Spleen (tissue), 7 donors: ENCODE measurements around the gene KIF16B.

Source experiments
- CTCF ChIP-seq, 11 experiments: fragments of 200-600 bp in 7 of 11; fragments of 450-650 bp in 4 of 11; sonication (generic) in 4 of 11; IDR thresholded peaks in 8 of 11; conservative IDR thresholded peaks in 3 of 11; 1 replicate in 7 of 11; 2 replicates in 4 of 11; pipeline versions ENCODE4 v1.4.0 to v1.8.0; 2016 to 2021; ENCODE audit warnings: antibody characterized with exemption in 11 of 11, inconsistent platforms in 4 of 11, mild to moderate bottlenecking in 1 of 11
- POLR2A ChIP-seq, 3 donors: fragments of 450-650 bp; IDR thresholded peaks; one replicate each; pipeline ENCODE4 v1.5.1; 2017; ENCODE audit warnings: antibody characterized with exemption in 3 of 3, mild to moderate bottlenecking in 1 of 3
- POLR2AphosphoS5 ChIP-seq, 3 donors: sonication (generic); formaldehyde crosslinking; IDR thresholded peaks; one replicate each; pipeline ENCODE4 v1.5.1; 2017; ENCODE audit warnings: antibody characterized with exemption in 3 of 3
- donor health status: DM: no; HTN: no; CAD: no; lungs with moderate emphysema.
- donor health status: DM: no; HTN: no; CAD: no.
- donor health status: DM: no; HTN: no; CAD: no.

GRCh38 chr20:16588241-16588640, 15.0 kb upstream of the KIF16B start:
- TF ChIP-seq CTCF (IDR thresholded peaks at IDR 0.05 in 8 of 11, conservative IDR thresholded peaks at IDR 0.05 in 3 of 11) (no peak), POLR2A (IDR thresholded peaks at IDR 0.05) (no peak), POLR2AphosphoS5 (IDR thresholded peaks at IDR 0.05) (no peak)
